Panc1 (cell line): ENCODE results near the gene FANCC.

Source experiments
- CTCF ChIP-seq: fragments of 450-650 bp; IDR thresholded peaks from 2 replicates; pipeline ENCODE4 v1.5.1; 2017; ENCODE audit warnings: mild to moderate bottlenecking
- TCF7L2 ChIP-seq: IDR thresholded peaks from 2 replicates; pipeline ENCODE4 v1.6.1; 2011; ENCODE audit warnings: mild to moderate bottlenecking, low read depth, low read length, inconsistent platforms

GRCh38 chr9:95104581-95104960 is 212.9 kb downstream of the FANCC start:
- TF ChIP-seq CTCF, result no peak
- TF ChIP-seq TCF7L2, result no peak
